Measurements from ENCODE around the gene CELSR1.

Gene CELSR1

DNA sequence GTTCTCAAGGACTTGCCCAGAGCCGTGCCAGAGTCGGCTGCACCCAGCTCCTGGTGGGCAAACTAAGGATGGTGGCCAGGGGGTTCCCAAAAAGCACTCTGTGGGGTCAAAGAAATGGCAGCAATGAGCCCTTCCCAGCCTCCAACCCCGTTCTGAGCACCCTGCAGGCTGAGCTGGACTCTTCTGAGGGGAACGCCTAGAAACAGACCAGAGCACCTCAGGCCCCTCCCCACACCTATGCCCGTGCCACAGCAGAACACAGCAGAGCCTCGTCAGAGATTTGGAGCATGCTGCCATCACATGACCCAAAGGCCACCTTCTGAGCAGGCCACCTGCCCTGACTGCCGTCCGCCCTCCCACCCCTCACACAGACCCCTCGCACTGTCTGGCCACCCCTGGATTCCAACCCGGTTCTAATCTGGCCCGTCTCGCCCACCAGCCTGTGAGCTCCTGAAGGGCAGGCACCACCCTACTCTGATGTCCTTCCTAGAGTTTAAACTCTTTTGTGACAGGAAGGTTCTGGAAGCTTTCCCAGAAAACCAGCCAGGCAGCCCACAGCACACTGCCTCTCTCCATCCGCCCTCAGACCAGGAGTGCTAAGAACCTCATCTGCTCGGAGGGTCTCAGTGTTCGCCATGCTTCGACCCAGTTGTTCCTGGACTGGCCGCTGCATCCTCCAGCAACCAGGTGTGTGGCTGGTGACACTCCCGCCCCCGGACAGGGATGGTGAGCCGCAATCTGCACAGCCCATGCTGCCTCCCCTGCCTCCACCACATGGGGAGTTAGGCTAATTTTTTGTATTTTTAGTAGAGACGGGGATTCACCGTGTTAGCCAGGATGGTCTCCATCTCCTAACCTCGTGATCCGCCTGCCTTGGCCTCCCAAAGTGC is 97.6 kb downstream of the CELSR1 start:
- no peak for DNase-seq

GRCh38 chr22:46439111-46439510 is 98.3 kb downstream of the CELSR1 start:
- DNase-seq = no peak

DNA sequence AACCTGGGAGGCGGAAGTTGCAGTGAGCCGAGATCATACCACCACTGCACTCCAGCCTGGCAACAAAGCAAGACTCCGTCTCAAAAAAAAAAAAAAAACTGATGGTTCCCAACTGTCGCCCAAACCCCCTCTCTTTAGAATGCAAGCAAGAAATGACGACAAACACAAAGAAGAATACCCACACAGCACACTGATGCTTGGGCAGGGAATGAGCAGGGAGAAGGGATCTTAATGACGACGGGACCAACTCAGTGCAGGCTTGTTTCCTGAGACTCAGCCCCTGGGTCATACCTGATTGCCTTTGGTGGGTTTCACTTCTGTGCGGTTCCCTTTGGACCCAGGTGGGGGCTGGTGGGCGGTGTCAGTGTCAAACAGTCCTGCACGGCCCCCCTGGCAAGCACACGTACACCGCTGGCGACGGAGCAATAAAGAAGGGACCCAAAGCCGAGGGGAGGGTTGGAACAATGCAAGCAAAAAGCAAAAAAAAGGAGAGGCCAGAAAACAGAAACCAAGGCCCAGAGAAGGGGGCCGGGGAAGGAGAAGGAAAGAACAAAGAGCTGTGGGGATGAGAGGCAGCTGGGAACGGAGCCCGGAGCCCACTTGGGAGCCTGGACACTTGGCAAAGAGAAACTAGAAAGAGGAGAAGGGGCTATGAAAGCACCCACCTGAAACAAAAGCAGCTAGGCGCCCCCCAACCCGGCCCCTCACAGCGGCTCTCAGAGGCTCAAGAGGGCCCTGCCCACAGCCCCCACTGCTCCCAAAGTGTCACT is 99.6 kb downstream of the CELSR1 start:
- DNase-seq = no peak

- DNase-seq = no peak
Measured at GRCh38 chr22:46436595-46437175, 100.7 kb downstream of the CELSR1 start.

- DNase-seq = no peak
Measured at GRCh38 chr22:46433318-46433717, 104.1 kb downstream of the CELSR1 start.

DNA sequence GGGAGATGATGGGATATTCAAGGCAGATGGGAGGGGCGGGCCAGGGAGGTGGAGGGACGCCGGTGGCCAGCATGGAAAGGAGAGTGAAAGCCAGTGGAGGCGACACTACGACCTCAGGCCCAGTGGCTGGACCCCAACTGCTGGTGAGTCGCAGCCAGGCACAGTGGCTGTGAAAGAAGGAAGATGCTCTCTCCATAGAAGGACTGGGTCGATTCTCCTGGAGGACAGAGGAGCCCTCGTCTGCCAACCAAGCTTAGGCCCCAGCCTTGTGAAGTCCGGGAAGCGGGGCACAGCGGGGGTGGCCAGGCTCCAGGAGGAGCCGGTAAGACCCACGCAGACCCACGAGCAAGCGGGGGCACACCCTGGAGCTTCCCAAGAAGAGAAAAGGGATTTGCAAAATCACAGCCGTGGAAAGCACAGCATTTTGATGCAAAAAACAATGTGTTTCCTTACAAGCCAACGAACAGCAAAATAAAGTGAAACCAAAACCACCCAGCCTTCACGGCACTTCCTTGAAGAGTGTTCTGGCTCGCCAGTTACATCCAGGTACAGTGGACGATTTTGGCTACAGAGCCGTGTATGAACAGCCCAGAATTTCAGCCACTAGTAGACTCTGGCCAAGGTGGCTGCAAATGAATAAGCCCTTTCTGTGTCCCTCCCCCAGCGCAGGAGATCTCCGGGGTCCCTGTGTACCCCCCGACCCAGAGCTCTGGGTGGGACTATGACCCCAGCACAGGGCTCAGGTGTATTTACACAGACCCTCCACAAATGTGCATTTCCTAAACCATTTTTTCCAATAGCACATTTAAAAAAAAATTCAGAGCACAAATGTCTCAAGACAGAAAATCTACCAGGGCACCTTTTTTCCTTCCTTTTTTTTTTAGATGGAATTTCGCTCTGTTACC is 105.0 kb downstream of the CELSR1 start:
- no peak for DNase-seq

DNA sequence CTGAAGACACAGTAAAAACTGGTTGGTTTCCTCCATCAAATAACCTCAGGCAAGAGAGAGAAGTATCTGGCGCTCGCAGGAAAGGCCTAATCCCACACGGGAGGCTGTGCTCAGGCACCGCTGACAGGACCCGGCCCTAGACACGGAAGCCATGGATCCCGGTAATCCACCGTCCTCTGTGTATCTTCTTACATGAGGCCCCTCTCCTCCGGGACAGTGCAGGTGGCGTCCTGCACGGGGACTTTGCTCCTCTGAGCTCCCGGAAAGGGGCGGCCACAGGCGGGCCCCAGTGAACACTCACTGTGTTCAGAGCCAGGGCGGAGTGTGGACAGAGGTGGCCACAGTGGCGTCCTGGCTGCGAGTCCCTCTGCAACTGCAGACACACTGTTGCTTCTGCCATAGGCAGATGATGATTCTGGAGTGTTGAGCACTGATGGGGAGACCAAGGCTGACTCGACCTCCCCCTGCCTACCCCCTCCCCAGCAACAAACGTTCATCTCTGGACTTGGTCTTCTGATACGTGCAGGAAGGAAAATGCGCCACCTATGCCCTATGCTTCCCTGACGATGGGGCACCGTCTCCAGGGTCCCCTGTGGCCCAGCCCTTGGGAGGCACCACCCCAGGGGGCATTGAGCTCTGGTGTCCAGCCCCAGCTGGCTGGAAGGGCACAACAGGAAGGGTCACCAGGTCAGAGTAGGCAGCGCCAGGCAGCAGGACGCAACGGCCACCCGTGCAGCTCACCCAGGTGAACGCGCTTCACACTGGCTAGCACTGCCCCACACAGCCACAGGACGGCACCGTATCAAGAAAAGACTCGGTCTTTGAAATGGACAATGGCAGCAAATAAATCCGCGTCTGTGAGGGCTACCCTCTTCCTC is 106.2 kb downstream of the CELSR1 start:
- DNase-seq = no peak

- DNase-seq = no peak
Measured at GRCh38 chr22:46429325-46429853, 108.0 kb downstream of the CELSR1 start.

DNA sequence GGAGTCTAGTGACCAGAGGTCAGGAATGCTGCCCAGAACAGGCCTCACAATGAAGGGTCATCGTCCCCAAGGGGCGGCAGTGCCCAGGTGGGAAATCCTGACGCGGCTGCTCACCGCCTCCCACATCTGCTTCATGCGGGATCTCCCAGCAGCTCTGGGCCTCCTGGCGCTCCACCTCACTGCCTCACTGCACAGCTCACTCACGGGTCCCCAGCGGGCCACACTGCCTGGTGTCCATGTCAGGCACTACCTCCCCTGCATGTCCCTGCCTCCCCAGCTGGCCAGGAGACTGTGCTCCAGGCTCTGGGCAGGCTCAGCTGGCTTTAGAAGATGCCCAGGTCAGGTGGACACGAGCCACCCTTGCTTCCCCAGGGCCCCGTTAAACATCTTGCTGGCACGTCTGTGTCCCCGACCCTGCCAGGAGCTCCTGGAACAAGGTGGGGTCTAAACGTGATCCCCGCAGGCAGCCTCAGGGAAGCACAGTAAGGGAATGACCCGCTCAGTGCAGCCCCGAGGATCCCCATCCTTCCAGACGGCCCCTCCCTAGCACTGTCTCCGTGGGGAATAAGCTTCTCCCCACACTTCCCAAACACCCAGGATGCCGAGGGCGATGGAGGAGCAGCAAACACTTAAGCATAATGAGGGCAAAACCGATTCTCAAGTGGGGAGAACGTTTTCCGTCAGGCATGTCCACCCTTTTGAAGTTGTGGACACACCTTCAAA is 108.7 kb downstream of the CELSR1 start:
- DNase-seq = no peak

- no peak for DNase-seq
Measured at GRCh38 chr22:46428171-46428570, 109.2 kb downstream of the CELSR1 start.

- no peak for DNase-seq
Measured at GRCh38 chr22:46425016-46425415, 112.4 kb downstream of the CELSR1 start.

- no peak for DNase-seq
Measured at GRCh38 chr22:46424496-46424895, 112.9 kb downstream of the CELSR1 start.

DNA sequence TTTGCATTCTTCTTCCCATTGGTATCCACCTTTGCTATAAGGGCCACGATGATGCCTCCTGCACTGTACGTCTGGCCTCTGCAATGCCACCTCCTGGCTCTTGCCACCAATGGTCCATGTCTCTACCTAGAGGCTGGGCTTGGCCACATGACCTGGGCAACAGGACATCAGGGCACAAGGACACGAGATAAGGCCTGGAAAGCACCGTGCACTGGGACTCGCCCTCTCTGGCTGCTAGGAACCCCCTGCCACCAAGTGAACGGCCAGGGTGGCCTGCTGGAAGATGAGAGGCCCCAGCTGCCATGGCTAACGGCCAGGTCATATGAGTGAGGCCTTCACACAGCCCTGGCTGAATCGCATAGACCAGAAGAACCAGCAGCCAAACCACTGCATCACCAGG is 114.5 kb downstream of the CELSR1 start:
- no peak for DNase-seq

- DNase-seq = no peak
Measured at GRCh38 chr22:46421267-46421666, 116.2 kb downstream of the CELSR1 start.

DNA sequence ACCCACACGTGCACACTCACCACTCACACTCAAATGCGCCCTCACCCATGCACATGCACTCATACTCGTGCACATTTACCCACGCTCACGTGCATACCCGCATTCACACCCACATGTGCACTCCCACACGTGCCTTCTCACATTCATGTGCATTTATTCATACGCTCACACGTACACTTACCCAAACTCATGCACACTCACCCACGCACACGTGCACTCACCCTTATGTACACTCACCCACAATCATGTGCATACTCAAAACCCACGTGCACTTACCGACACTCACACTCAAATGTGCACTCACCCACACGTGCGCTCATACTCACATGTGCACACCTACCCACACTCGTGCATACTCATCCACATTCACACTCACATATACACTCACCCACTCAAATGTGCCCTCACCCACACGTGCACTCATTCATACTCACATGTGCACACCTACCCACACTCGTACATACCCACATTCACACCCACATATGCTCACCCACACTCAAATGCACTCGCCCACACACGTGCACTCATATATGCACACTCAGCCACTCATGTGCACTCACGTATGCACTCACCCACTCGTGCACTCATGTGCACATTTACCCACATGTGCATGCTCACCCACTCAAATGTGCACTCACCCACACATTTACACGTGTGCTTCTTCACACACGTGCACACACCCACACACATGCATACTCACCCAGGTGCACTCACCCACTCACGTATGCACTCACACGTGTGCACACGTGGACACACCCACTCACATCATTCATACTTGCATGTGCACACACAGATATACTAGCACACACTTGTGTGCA is 117.5 kb downstream of the CELSR1 start:
- no peak for DNase-seq

- DNase-seq = no peak
Measured at GRCh38 chr22:46418827-46419226, 118.6 kb downstream of the CELSR1 start.

- DNase-seq = no peak
Measured at GRCh38 chr22:46417769-46418168, 119.7 kb downstream of the CELSR1 start.

DNA sequence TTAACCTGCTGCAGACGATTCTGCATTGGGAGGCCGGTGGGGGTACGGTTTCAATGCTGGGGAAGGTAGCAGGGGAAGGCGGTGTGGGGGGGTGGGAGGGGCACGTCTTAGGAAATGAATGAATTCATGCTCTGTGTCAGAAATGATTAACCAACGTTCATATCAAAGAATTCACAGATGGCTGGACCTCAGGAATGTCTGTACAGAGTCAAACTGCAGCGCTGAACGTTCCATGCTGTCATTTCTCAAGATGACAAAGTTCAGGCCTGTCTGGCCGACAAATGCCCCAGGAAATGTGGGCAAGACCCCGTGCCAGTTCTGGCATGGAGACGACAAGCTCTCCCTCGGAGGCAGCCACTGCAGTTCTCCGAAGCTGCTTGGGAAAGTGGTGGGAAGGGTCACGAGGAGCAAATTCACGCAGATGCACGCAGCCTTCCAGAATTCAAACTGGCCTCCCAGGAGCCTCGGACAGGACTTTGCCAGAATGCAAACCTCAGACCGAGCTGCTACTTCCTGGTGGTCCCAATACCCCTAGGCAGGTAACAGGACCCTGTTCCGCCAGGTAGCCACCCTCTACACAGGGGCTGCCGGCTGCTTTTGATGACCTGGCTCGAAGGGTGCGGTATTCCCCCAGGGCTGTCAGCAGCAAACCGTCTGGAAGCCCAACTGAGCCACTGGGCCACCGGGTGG is 120.4 kb downstream of the CELSR1 start:
- DNase-seq = no peak

DNA sequence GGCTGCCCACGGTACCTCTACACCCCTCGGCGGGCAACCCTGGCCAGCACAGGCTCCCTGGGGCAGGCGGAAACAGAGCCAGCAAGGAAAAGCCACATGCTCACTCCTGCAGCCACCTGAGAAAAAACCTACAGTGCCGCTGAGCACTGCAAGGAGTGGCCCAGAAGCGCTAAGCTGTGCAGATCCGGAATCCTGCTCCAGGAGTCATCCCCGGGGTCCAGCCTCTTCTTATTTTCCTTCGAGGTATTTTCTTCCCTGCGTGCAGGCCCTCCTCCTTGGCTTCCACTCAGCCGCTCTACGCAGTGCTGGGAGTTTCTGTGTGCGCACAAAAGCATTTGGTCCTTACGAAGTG is 120.9 kb downstream of the CELSR1 start:
- no peak for DNase-seq

Measured in KG1 (cell line).